ENCODE measurements around the gene LDB3.

DNA sequence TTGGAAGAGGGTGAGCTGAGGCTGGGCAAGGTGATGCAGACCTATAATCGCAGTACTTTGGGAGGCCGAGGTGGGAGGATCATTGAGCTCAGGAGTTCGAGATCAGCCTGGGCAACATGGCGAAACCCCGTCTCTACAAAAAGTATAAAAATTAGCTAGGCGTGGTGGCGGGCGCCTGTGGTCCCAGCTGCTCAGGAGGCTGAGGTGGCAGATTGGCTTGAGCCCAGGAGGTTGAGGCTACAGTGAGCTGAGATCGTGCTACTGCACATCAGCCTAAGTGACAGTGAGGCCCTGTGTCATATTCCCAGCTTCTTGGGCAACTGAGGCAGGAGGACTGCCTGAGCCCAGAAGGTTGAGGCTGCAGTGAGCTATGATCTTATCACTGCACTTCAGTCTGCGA, 101.7 kb downstream of the LDB3 start:
- TF ChIP-seq, protein P1, sequence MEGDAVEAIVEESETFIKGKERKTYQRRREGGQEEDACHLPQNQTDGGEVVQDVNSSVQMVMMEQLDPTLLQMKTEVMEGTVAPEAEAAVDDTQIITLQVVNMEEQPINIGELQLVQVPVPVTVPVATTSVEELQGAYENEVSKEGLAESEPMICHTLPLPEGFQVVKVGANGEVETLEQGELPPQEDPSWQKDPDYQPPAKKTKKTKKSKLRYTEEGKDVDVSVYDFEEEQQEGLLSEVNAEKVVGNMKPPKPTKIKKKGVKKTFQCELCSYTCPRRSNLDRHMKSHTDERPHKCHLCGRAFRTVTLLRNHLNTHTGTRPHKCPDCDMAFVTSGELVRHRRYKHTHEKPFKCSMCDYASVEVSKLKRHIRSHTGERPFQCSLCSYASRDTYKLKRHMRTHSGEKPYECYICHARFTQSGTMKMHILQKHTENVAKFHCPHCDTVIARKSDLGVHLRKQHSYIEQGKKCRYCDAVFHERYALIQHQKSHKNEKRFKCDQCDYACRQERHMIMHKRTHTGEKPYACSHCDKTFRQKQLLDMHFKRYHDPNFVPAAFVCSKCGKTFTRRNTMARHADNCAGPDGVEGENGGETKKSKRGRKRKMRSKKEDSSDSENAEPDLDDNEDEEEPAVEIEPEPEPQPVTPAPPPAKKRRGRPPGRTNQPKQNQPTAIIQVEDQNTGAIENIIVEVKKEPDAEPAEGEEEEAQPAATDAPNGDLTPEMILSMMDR (IDR thresholded peaks at IDR 0.05 in 8 of 11, conservative IDR thresholded peaks at IDR 0.05 in 3 of 11): no peak
- TF ChIP-seq POLR2A (IDR thresholded peaks at IDR 0.05) (no peak), POLR2AphosphoS5 (IDR thresholded peaks at IDR 0.05) (no peak)

Measured in spleen (tissue), 7 donors.